Measurements from ENCODE around the gene SLC9A3. TPM values are rescaled to one million over a fixed set of nuclear protein-coding genes. Genes with fewer than 3 reads are reported as not detected.

SLC9A3 gene
- total RNA-seq, 1 experiment from 2014 or later = 1.5 TPM

DNA sequence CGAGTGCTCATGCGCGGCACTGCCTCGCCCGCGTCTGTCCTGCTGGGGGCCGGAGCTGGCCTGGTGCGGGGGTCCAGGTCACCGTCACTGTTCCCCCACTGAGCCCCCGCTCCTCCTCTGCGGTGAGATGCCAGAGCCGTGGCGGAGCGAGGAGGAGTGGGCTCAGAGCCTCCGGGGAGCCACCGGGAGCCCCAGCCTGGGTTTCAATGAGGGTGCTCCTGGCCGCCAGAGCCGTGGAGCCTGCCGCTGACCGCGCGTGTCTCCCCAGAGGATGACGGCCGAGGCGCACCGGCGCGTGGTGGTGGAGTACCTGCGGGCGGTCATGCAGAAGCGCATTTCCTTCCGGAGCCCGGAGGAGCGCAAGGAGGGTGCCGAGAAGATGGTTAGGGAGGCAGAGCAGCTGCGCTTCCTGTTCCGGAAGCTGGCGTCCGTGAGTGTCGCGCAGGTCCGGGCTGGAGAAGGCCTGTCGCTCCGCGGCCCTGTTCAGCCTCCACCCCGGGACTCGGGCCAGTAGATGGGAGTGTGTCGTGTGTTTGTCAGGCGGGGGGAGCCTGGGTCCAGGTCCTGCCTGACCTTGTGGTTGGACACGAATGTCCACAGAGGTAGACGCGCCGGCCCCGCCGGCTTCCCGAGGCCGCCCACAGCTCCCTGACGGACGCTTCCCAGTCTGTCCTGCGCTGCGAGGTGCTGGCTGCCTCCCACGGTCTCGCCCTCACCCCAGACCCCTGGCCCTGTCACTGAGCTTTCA is 59.2 kb downstream of the SLC9A3 start:
- no peak overlapping the region for H2AFZ ChIP-seq (ENCODE audit: low read depth, low read length, poor library complexity, severe bottlenecking)
- no peaks in the 10 kb centered on the region for H3K9me3 ChIP-seq (ENCODE audit: control insufficient read depth in 1 of 2, insufficient read depth in 1 of 2, low read depth in 1 of 2, low read length in 2 of 2)
- CTCF ChIA-PET = no interaction called here
- POLR2A ChIA-PET = no interaction called here
- no peaks in the 10 kb centered on the region for H3K4me1 ChIP-seq (ENCODE audit: control insufficient read depth in 1 of 2, insufficient read depth in 2 of 2, low read length in 2 of 2)
- no peak overlapping the region for H3K27ac ChIP-seq (ENCODE audit: low read depth, low read length)
- no TSS peak for BruUV-seq (replicated peaks)
- no peak overlapping the region for H3K4me3 ChIP-seq (replicated peaks in 1 of 2; ENCODE audit: low read depth in 1 of 2, low read length in 2 of 2)
- H4K20me1 ChIP-seq (ENCODE audit: insufficient read depth) = no peaks in the 10 kb centered on the region
- H3K36me3 ChIP-seq (ENCODE audit: control insufficient read depth in 1 of 2, insufficient read depth in 2 of 2, low read length in 2 of 2) = peaks cover 9 to 16% of the 10 kb centered on the region in 2 experiments; a peak in 3 of 4 replicates
- TF ChIP-seq POLR2AphosphoS5 (IDR thresholded peaks at IDR 0.05; ENCODE audit: low read depth, low read length) (no peak), FOSL1 (IDR thresholded peaks at IDR 0.05; ENCODE audit: low read depth) (no peak), EZH2phosphoT487 (IDR thresholded peaks at IDR 0.05; ENCODE audit: borderline replicate concordance) (no peak), SRF (IDR thresholded peaks at IDR 0.05; ENCODE audit: low read depth) (no peak), POLR2A (IDR thresholded peaks at IDR 0.05; ENCODE audit: borderline replicate concordance, extremely low read depth, insufficient read depth, insufficient read length) (no peak), SP1 (IDR thresholded peaks at IDR 0.05; ENCODE audit: low read depth) (no peak), CEBPB (IDR thresholded peaks at IDR 0.05; ENCODE audit: low read depth) (no peak), TCF7L2 (IDR thresholded peaks at IDR 0.05; ENCODE audit: borderline replicate concordance, extremely low read depth, insufficient read depth, insufficient read length) (no peak)
- TF ChIP-seq, protein P1, sequence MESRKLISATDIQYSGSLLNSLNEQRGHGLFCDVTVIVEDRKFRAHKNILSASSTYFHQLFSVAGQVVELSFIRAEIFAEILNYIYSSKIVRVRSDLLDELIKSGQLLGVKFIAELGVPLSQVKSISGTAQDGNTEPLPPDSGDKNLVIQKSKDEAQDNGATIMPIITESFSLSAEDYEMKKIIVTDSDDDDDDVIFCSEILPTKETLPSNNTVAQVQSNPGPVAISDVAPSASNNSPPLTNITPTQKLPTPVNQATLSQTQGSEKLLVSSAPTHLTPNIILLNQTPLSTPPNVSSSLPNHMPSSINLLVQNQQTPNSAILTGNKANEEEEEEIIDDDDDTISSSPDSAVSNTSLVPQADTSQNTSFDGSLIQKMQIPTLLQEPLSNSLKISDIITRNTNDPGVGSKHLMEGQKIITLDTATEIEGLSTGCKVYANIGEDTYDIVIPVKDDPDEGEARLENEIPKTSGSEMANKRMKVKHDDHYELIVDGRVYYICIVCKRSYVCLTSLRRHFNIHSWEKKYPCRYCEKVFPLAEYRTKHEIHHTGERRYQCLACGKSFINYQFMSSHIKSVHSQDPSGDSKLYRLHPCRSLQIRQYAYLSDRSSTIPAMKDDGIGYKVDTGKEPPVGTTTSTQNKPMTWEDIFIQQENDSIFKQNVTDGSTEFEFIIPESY (IDR thresholded peaks at IDR 0.05; ENCODE audit: extremely low read depth, insufficient replicate concordance, low read length) = no peak
- ATAC-seq (no peak), DNase-seq (ENCODE audit: low read depth, low spot score) (no peak)
- H3K4me2 ChIP-seq (ENCODE audit: low read length) = no peak overlapping the region
- H3K9ac ChIP-seq (ENCODE audit: low read length) = no peak overlapping the region
- no peaks in the 10 kb centered on the region for H3K27me3 ChIP-seq (ENCODE audit: insufficient read depth, low read length)
- no peaks in the 10 kb centered on the region for H3K9me2 ChIP-seq (ENCODE audit: insufficient read depth)
- RAD21 ChIA-PET (ENCODE audit: low non-redundant PET in 1 of 2, low total read pairs in 2 of 2, uncharacterized antibody in 2 of 2, unreplicated experiment in 2 of 2) = no interaction called here
- intact Hi-C loops (cut with micrococcal nuclease) = no loop called here
- no peaks in the 10 kb centered on the region; the same call in 1 of the 2 replicates for H3K79me2 ChIP-seq (ENCODE audit: insufficient read depth, low read length)
